HCT116 (cell line): ENCODE data around the gene GLYR1. TPM values are rescaled to one million over a fixed set of nuclear protein-coding genes. Genes with fewer than 3 reads are reported as not detected.

Experiments
- ATAC-seq: fragments of 200-7000 bp; cut with Tn5 transposase; 2 replicates; pipeline ENCODE4 v1.9.1; 2020; ENCODE audit warnings: mild to moderate bottlenecking, moderate library complexity
- BruUV-seq: library from RNA; stranded (reverse); fragments of 400-500 nt; replicated peaks from 2 replicates; lab custom pipeline; 2021; lab: Mats Ljungman, UMichigan
- CTCF ChIA-PET: fragments of 300-600 bp; sonication (Branson Sonifier 250); formaldehyde crosslinking; loops from one replicate; lab custom pipeline; 2021; ENCODE audit warnings: antibody characterized with exemption; lab: Charles Lee
- POLR2A ChIA-PET: fragments of 300-600, 350-600 bp; sonication (Branson Sonifier 250); formaldehyde crosslinking; loops from one replicate; lab custom pipeline; 2021; ENCODE audit warnings: antibody characterized with exemption; lab: Charles Lee
- RAD21 ChIA-PET, 2 experiments: fragments of 300-600 bp; sonication (Branson Sonifier 250); formaldehyde crosslinking; loops; one replicate each; lab custom pipeline; 2023; ENCODE audit warnings: low total read pairs in 2 of 2; ENCODE audit not compliant: uncharacterized antibody in 2 of 2, unreplicated experiment in 2 of 2, low non-redundant PET in 1 of 2; lab: Charles Lee
- DNase-seq: peaks from one replicate; pipeline ENCODE4 v3.0.0-alpha.2; 2010; ENCODE audit warnings: low read depth, low spot score
- H2AFZ ChIP-seq: fragments of 200-600 bp; shearing (Covaris generic), sonication (generic); 2 replicates; pipeline ENCODE4 v1.6.1; 2017; ENCODE audit warnings: low read depth, mixed run types, mixed read lengths, antibody characterized with exemption, low read length; ENCODE audit not compliant: poor library complexity, severe bottlenecking
- H3K27ac ChIP-seq: 2 replicates; pipeline ENCODE4 v1.5.1; 2012; ENCODE audit warnings: low read depth, low read length
- H3K27me3 ChIP-seq: fragments of 200-600 bp; sonication (generic); 2 replicates; pipeline ENCODE4 v1.6.1; 2016; ENCODE audit warnings: mixed run types, low read length, mixed read lengths; ENCODE audit not compliant: insufficient read depth
- H3K36me3 ChIP-seq, 2 experiments: fragments of 200-500 bp in 1 of 2; fragments of 200-600 bp in 1 of 2; sonication (Bioruptor generic) in 1 of 2; sonication (generic) in 1 of 2; 2 replicates each; pipeline versions ENCODE4 v1.5.1 to v1.6.1; 2014 to 2016; ENCODE audit warnings: low read length in 2 of 2, inconsistent platforms in 1 of 2, mixed read lengths in 1 of 2, mixed run types in 1 of 2; ENCODE audit not compliant: insufficient read depth in 2 of 2, control insufficient read depth in 1 of 2
- H3K4me1 ChIP-seq, 2 experiments: fragments of 200-600 bp in 1 of 2; sonication (generic) in 1 of 2; 2 replicates each; pipeline versions ENCODE4 v1.5.1 to v1.6.1; 2012 to 2017; ENCODE audit warnings: low read length in 2 of 2, inconsistent platforms in 1 of 2, mild to moderate bottlenecking in 1 of 2, mixed read lengths in 1 of 2, mixed run types in 1 of 2, moderate library complexity in 1 of 2; ENCODE audit not compliant: insufficient read depth in 2 of 2, control insufficient read depth in 1 of 2
- H3K4me2 ChIP-seq: fragments of 200-600 bp; sonication (generic); 2 replicates; pipeline ENCODE4 v1.6.1; 2017; ENCODE audit warnings: mixed run types, low read length, mixed read lengths
- H3K4me3 ChIP-seq, 2 experiments: fragments of 200-600 bp in 1 of 2; sonication (generic) in 1 of 2; replicated peaks in 1 of 2; 2 replicates each; pipeline ENCODE4 v1.5.1; 2011 to 2016; ENCODE audit warnings: low read length in 2 of 2, control low read depth in 1 of 2, low read depth in 1 of 2, mild to moderate bottlenecking in 1 of 2, mixed read lengths in 1 of 2, mixed run types in 1 of 2
- H3K79me2 ChIP-seq: fragments of 200-600 bp; sonication (generic); 2 replicates; pipeline ENCODE4 v1.6.1; 2017; ENCODE audit warnings: mild to moderate bottlenecking, mixed run types, low read length, moderate library complexity, mixed read lengths; ENCODE audit not compliant: insufficient read depth
- H3K9ac ChIP-seq: fragments of 200-600 bp; sonication (generic); 2 replicates; pipeline ENCODE4 v1.6.1; 2016; ENCODE audit warnings: low read length, mixed read lengths
- H3K9me2 ChIP-seq: fragments of 200-600 bp; sonication (generic), shearing (Covaris generic); 2 replicates; pipeline ENCODE4 v1.6.1; 2017; ENCODE audit warnings: mixed run types, mild to moderate bottlenecking, moderate library complexity; ENCODE audit not compliant: insufficient read depth
- H3K9me3 ChIP-seq, 2 experiments: fragments of 200-500 bp in 1 of 2; fragments of 200-600 bp in 1 of 2; sonication (Bioruptor generic) in 1 of 2; sonication (generic) in 1 of 2; 2 replicates each; pipeline ENCODE4 v1.6.1; 2014 to 2017; ENCODE audit warnings: low read length in 2 of 2, mixed read lengths in 2 of 2, inconsistent platforms in 1 of 2, low read depth in 1 of 2, mild to moderate bottlenecking in 1 of 2, mixed run types in 1 of 2, moderate library complexity in 1 of 2; ENCODE audit not compliant: control insufficient read depth in 1 of 2, insufficient read depth in 1 of 2
- H4K20me1 ChIP-seq: fragments of 200-600 bp; sonication (generic), shearing (Covaris generic); 2 replicates; pipeline ENCODE4 v1.6.1; 2017; ENCODE audit warnings: mixed run types, mild to moderate bottlenecking, moderate library complexity; ENCODE audit not compliant: insufficient read depth
- CTCF ChIP-seq, 3 experiments: fragments of 200-600 bp in 1 of 3; sonication (generic) in 1 of 3; IDR thresholded peaks in 2 of 3; conservative IDR thresholded peaks in 1 of 3; 2 replicates each; pipeline ENCODE4 v1.5.1; 2012 to 2017; ENCODE audit warnings: low read depth in 2 of 3, low read length in 2 of 3, antibody characterized with exemption in 1 of 3, borderline replicate concordance in 1 of 3, control low read depth in 1 of 3, mild to moderate bottlenecking in 1 of 3, mixed read lengths in 1 of 3, mixed run types in 1 of 3, moderate library complexity in 1 of 3; ENCODE audit not compliant: insufficient read depth in 1 of 3
- EZH2 ChIP-seq: fragments of 200-600 bp; sonication (generic); IDR thresholded peaks from 2 replicates; pipeline ENCODE4 v1.6.1; 2017; ENCODE audit warnings: antibody characterized with exemption, mixed run types
- JUND ChIP-seq: IDR thresholded peaks from 2 replicates; pipeline ENCODE4 v1.6.1; 2012
- RAD21 ChIP-seq: IDR thresholded peaks from 2 replicates; pipeline ENCODE4 v1.6.1; 2012; ENCODE audit warnings: low read depth, mild to moderate bottlenecking
- REST ChIP-seq: IDR thresholded peaks from 2 replicates; pipeline ENCODE4 v1.6.1; 2012; ENCODE audit warnings: low read depth
- TCF7L2 ChIP-seq: IDR thresholded peaks from 2 replicates; pipeline ENCODE4 v1.7.0; 2011; ENCODE audit warnings: borderline replicate concordance, inconsistent platforms; ENCODE audit not compliant: insufficient read depth, insufficient read length; ENCODE audit errors: extremely low read depth
- YY1 ChIP-seq: IDR thresholded peaks from 2 replicates; pipeline ENCODE4 v1.6.1; 2011; ENCODE audit warnings: low read length, low read depth, moderate library complexity, mild to moderate bottlenecking; ENCODE audit not compliant: insufficient replicate concordance; ENCODE audit errors: extremely low read depth
- ZBTB33 ChIP-seq: IDR thresholded peaks from 2 replicates; pipeline ENCODE4 v1.6.1; 2011; ENCODE audit warnings: mild to moderate bottlenecking, low read length, moderate library complexity; ENCODE audit not compliant: insufficient replicate concordance; ENCODE audit errors: extremely low read depth
- ZNF274 ChIP-seq: fragments of 200-500 bp; sonication (Bioruptor generic); IDR thresholded peaks from 2 replicates; pipeline ENCODE4 v1.6.1; 2014; ENCODE audit warnings: mild to moderate bottlenecking, low read depth, low read length, inconsistent platforms
- intact Hi-C: fragments of 100-400 bp; cut with micrococcal nuclease; formaldehyde crosslinking; loops from 2 replicates; pipeline ENCODE4 v1.10.0; 2022
- total RNA-seq: library from RNA; stranded (reverse); gene quantifications from one replicate; pipeline ENCODE4 v1.2.1, GENCODE V29; 2021; ENCODE audit not compliant: unreplicated experiment

Gene GLYR1
- total RNA-seq, 1 experiment from 2014 or later = 50.0 TPM

- H2AFZ ChIP-seq = no peak overlapping the region
- no peak overlapping the region for H3K27ac ChIP-seq
- ATAC-seq = 0 out of 2 replicates have a peak, but pooled peaks have one; percentile 22
- no peak for DNase-seq
- H3K79me2 ChIP-seq = no peaks in the 10 kb centered on the region
- H3K27me3 ChIP-seq = no peaks in the 10 kb centered on the region
- H3K9ac ChIP-seq = no peak overlapping the region
- no TSS peak for BruUV-seq
- H4K20me1 ChIP-seq = no peaks in the 10 kb centered on the region
- H3K4me2 ChIP-seq = no peak overlapping the region
- no peak overlapping the region for H3K4me3 ChIP-seq
- POLR2A ChIA-PET = no interaction called here
- H3K9me3 ChIP-seq = no peaks in the 10 kb centered on the region
- TF ChIP-seq ZBTB33 (no peak), EZH2 (no peak), JUND (no peak), ZNF274 (no peak)
- TF ChIP-seq, all 23 proteins: peak for 0
- Histone ChIP-seq H3K36me3 (peaks cover 37 to 38% of the 10 kb centered on the region in 2 experiments), H3K9me2 (no peaks in the 10 kb centered on the region), H3K4me1 (no peaks in the 10 kb centered on the region)
- CTCF ChIA-PET = no interaction called here
- intact Hi-C loops = no loop called here
- RAD21 ChIA-PET = no interaction called here
Measured at GRCh38 chr16:4811773-4812172, 35.3 kb downstream of the GLYR1 start.

GRCh38 chr16:4811242-4811641 lies 35.8 kb downstream of the GLYR1 start:
- intact Hi-C loops = no loop called here
- Histone ChIP-seq H3K79me2 (no peaks in the 10 kb centered on the region), H3K4me3 (no peak overlapping the region), H3K9me2 (no peaks in the 10 kb centered on the region), H2AFZ (no peak overlapping the region), H3K27ac (no peak overlapping the region), H3K9ac (no peak overlapping the region), H3K4me2 (no peak overlapping the region), H3K9me3 (no peaks in the 10 kb centered on the region), H4K20me1 (no peaks in the 10 kb centered on the region), H3K27me3 (no peaks in the 10 kb centered on the region), H3K4me1 (no peaks in the 10 kb centered on the region), H3K36me3 (peaks cover 34 to 35% of the 10 kb centered on the region in 2 experiments)
- CTCF ChIA-PET = no interaction called here
- RAD21 ChIA-PET = no interaction called here
- ATAC-seq (peak; percentile 53; the same call in 1 of the 2 replicates), DNase-seq (no peak)
- no TSS peak for BruUV-seq
- POLR2A ChIA-PET = no interaction called here
- TF ChIP-seq CTCF (IDR thresholded peaks at IDR 0.05 in 2 of 3, conservative IDR thresholded peaks at IDR 0.05 in 1 of 3; ENCODE audit: borderline replicate concordance in 1 of 3, insufficient read depth in 1 of 3, low read depth in 2 of 3, low read length in 2 of 3) (no peak), RAD21 (no peak), YY1 (no peak), TCF7L2 (no peak), REST (no peak)
